CD14-positive monocyte (primary cell): ENCODE measurements around the gene CYB5D1. TPM values are rescaled to one million over a fixed set of nuclear protein-coding genes. Genes with fewer than 3 reads are reported as not detected.

Source experiments
- DNase-seq, 3 donors: peaks; one replicate each; pipeline ENCODE4 v3.0.0-alpha.2; 2011 to 2022
- H2AFZ ChIP-seq: 2 replicates; pipeline ENCODE4 v1.6.0; 2012; ENCODE audit warnings: mild to moderate bottlenecking, low read depth, low read length, inconsistent platforms; ENCODE audit not compliant: insufficient read depth, poor library complexity, severe bottlenecking
- H3K27ac ChIP-seq, 2 donors: 1 replicate in 1 of 2; 2 replicates in 1 of 2; pipeline ENCODE4 v1.5.1; 2012 to 2013; ENCODE audit warnings: low read length in 2 of 2, control low read depth in 1 of 2, inconsistent platforms in 1 of 2, low read depth in 1 of 2, mild to moderate bottlenecking in 1 of 2
- H3K27me3 ChIP-seq, 2 donors: one replicate each; pipeline versions ENCODE4 v1.6.0 to v1.6.1; 2011 to 2013; ENCODE audit warnings: low read length in 2 of 2; ENCODE audit not compliant: control insufficient read depth in 2 of 2, insufficient read depth in 2 of 2
- H3K36me3 ChIP-seq, 2 donors: replicated peaks in 1 of 2; 1 replicate in 1 of 2; 2 replicates in 1 of 2; pipeline versions ENCODE4 v1.5.1 to v1.6.1; 2012 to 2013; ENCODE audit warnings: low read length in 2 of 2, control low read depth in 1 of 2, inconsistent platforms in 1 of 2, mild to moderate bottlenecking in 1 of 2; ENCODE audit not compliant: insufficient read depth in 2 of 2, control insufficient read depth in 1 of 2
- H3K4me1 ChIP-seq, 2 donors: 1 replicate in 1 of 2; 2 replicates in 1 of 2; pipeline versions ENCODE4 v1.5.1 to v1.6.1; 2012 to 2013; ENCODE audit warnings: low read length in 2 of 2, control low read depth in 1 of 2, inconsistent platforms in 1 of 2, mild to moderate bottlenecking in 1 of 2, moderate library complexity in 1 of 2; ENCODE audit not compliant: insufficient read depth in 2 of 2, control insufficient read depth in 1 of 2
- H3K4me2 ChIP-seq: replicated peaks from 2 replicates; pipeline ENCODE3; 2012; ENCODE audit warnings: low read length, moderate library complexity, mild to moderate bottlenecking; ENCODE audit not compliant: poor library complexity, severe bottlenecking; ENCODE audit errors: extremely low read depth
- H3K4me3 ChIP-seq, 3 experiments: fragments of 200-600 bp in 1 of 3; sonication (generic) in 1 of 3; replicated peaks in 1 of 3; 1 replicate in 2 of 3; 2 replicates in 1 of 3; pipeline ENCODE4 v1.5.1; 2011 to 2013; ENCODE audit warnings: low read length in 3 of 3, mild to moderate bottlenecking in 3 of 3, control low read depth in 2 of 3, low read depth in 2 of 3, inconsistent platforms in 1 of 3, moderate library complexity in 1 of 3
- H3K79me2 ChIP-seq: 2 replicates; pipeline ENCODE4 v1.6.0; 2012; ENCODE audit warnings: mild to moderate bottlenecking, control low read depth, inconsistent platforms, low read length, moderate library complexity; ENCODE audit not compliant: insufficient read depth
- H3K9ac ChIP-seq: 2 replicates; pipeline ENCODE4 v1.6.0; 2017; ENCODE audit warnings: low read length, mild to moderate bottlenecking; ENCODE audit not compliant: insufficient read depth, poor library complexity, severe bottlenecking
- H3K9me3 ChIP-seq, 2 donors: replicated peaks in 1 of 2; 1 replicate in 1 of 2; 2 replicates in 1 of 2; pipeline versions ENCODE4 v1.5.1 to v1.6.1; 2012 to 2013; ENCODE audit warnings: low read length in 2 of 2, control low read depth in 1 of 2; ENCODE audit not compliant: control insufficient read depth in 1 of 2, insufficient read depth in 1 of 2
- H4K20me1 ChIP-seq: 2 replicates; pipeline ENCODE4 v1.6.0; 2012; ENCODE audit warnings: mild to moderate bottlenecking, low read length, control low read depth, moderate library complexity; ENCODE audit not compliant: insufficient read depth
- H3K27ac Mint-ChIP-seq, 7 donors: one replicate each; pipeline ENCODE4 v1.8.0; 2020; ENCODE audit warnings: mild to moderate bottlenecking in 7 of 7, mixed read lengths in 7 of 7, moderate library complexity in 6 of 7, inconsistent platforms in 2 of 7
- H3K27me3 Mint-ChIP-seq, 3 donors: one replicate each; pipeline ENCODE4 v1.8.0; 2021 to 2022; ENCODE audit warnings: low read depth in 3 of 3, mild to moderate bottlenecking in 3 of 3, mixed read lengths in 3 of 3, moderate library complexity in 3 of 3, inconsistent platforms in 1 of 3
- H3K36me3 Mint-ChIP-seq, 2 donors: one replicate each; pipeline ENCODE4 v1.8.0; 2020; ENCODE audit warnings: mixed read lengths in 2 of 2, inconsistent platforms in 1 of 2, mild to moderate bottlenecking in 1 of 2
- H3K4me1 Mint-ChIP-seq: one replicate; pipeline ENCODE4 v1.8.0; 2020; ENCODE audit warnings: mild to moderate bottlenecking, mixed read lengths
- H3K4me3 Mint-ChIP-seq, 2 donors: one replicate each; pipeline ENCODE4 v1.8.0; 2020; ENCODE audit warnings: mild to moderate bottlenecking in 2 of 2, mixed read lengths in 2 of 2, moderate library complexity in 1 of 2
- H3K9me3 Mint-ChIP-seq, 7 donors: one replicate each; pipeline ENCODE4 v1.8.0; 2020 to 2022; ENCODE audit warnings: mixed read lengths in 7 of 7, mild to moderate bottlenecking in 6 of 7, moderate library complexity in 6 of 7, inconsistent platforms in 2 of 7
- WGBS: methylation state at CpG from one replicate; pipeline ENCODE4 v1.1.5; 2013; ENCODE audit warnings: missing lambda C conversion rate; ENCODE audit not compliant: insufficient coverage; 5-methylcytosine and 5-hydroxymethylcytosine counted together
- intact Hi-C, 2 donors: fragments of 100-400 bp; cut with micrococcal nuclease; formaldehyde crosslinking; loops; one replicate each; pipeline versions ENCODE4 v1.15.0 to v1.15.1; 2023
- polyA plus RNA-seq, 3 donors: library from polyadenylated mRNA; depleted of rRNA in 1 of 3; unstranded in 2 of 3; stranded (reverse) in 1 of 3; fragments of 300-500 nt in 2 of 3; fragments of >200 nt in 1 of 3; fragmentation: Illumina TruSeq in 2 of 3; gene quantifications; 1 replicate in 2 of 3; 2 replicates in 1 of 3; pipeline ENCODE4 v1.2.3, GENCODE V29; 2012 to 2021
- TF ChIP-seq, protein P1 (sequence below): fragments of 200-600 bp; IDR thresholded peaks from one replicate; pipeline ENCODE4 v1.8.0; 2022; ENCODE audit warnings: antibody characterized with exemption, mild to moderate bottlenecking

The CYB5D1 gene
- polyA plus RNA-seq, 3 donors = 0.50 to 4.8 (median 0.98) TPM

DNA sequence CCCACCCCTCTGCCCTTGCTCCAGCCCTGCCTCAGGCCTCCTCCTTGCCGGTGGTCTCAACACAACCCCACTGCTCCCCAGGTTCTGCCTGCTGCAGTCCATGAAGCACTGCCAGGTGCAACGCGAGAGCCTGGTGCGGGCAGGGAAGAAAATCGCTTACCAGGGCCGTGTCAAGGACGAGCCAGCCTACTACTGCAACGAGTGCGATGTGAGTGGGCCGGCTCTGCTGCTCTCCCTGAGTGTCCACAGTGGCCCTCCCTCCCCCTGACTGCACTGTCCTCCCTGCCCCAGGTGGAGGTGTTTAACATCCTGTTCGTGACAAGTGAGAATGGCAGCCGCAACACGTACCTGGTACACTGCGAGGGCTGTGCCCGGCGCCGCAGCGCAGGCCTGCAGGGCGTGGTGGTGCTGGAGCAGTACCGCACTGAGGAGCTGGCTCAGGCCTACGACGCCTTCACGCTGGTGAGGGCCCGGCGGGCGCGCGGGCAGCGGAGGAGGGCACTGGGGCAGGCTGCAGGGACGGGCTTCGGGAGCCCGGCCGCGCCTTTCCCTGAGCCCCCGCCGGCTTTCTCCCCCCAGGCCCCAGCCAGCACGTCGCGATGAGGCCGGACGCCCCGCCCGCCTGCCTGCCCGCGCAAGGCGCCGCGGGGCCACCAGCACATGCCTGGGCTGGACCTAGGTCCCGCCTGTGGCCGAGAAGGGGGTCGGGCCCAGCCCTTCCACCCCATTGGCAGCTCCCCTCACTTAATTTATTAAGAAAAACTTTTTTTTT lies 4.7 kb upstream of the CYB5D1 start:
- intact Hi-C loops = loop anchor here in 1 of 2 donors (2.0 kb wide), 1 partner anchor 30 kb away; no protein-coding TSS in a partner anchor
- DNase-seq = no peak
- Mint-ChIP-seq H3K9me3 (no peaks in the 10 kb centered on the region), H3K27ac (no peak overlapping the region), H3K4me1 (peaks cover 15% of the 10 kb centered on the region), H3K36me3 (peaks cover 46 to 75% of the 10 kb centered on the region in 2 donors), H3K4me3 (no peak overlapping the region), H3K27me3 (peaks cover 0 to 6% (median 2%) of the 10 kb centered on the region in 3 donors)
- H3K9ac ChIP-seq = no peak overlapping the region
- no peak overlapping the region for H2AFZ ChIP-seq
- peaks cover 36% of the 10 kb centered on the region for H3K79me2 ChIP-seq
- H3K4me1 ChIP-seq = peaks cover 35 to 51% of the 10 kb centered on the region in 2 donors
- H4K20me1 ChIP-seq = peaks cover 85% of the 10 kb centered on the region
- H3K27me3 ChIP-seq = no peaks in the 10 kb centered on the region
- TF ChIP-seq, protein P1, sequence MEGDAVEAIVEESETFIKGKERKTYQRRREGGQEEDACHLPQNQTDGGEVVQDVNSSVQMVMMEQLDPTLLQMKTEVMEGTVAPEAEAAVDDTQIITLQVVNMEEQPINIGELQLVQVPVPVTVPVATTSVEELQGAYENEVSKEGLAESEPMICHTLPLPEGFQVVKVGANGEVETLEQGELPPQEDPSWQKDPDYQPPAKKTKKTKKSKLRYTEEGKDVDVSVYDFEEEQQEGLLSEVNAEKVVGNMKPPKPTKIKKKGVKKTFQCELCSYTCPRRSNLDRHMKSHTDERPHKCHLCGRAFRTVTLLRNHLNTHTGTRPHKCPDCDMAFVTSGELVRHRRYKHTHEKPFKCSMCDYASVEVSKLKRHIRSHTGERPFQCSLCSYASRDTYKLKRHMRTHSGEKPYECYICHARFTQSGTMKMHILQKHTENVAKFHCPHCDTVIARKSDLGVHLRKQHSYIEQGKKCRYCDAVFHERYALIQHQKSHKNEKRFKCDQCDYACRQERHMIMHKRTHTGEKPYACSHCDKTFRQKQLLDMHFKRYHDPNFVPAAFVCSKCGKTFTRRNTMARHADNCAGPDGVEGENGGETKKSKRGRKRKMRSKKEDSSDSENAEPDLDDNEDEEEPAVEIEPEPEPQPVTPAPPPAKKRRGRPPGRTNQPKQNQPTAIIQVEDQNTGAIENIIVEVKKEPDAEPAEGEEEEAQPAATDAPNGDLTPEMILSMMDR = no peak
- H3K9me3 ChIP-seq = no peaks in the 10 kb centered on the region
- no peak overlapping the region for H3K4me3 ChIP-seq
- H3K4me2 ChIP-seq = no peak overlapping the region
- peaks cover 62 to 66% of the 10 kb centered on the region in 2 donors for H3K36me3 ChIP-seq
- no peak overlapping the region for H3K27ac ChIP-seq
- 96% methylated on average over 36 of the region's 51 CpGs for WGBS

DNA sequence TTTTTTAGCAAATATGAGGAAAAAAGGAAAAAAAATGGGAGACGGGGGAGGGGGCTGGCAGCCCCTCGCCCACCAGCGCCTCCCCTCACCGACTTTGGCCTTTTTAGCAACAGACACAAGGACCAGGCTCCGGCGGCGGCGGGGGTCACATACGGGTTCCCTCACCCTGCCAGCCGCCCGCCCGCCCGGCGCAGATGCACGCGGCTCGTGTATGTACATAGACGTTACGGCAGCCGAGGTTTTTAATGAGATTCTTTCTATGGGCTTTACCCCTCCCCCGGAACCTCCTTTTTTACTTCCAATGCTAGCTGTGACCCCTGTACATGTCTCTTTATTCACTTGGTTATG lies 4.1 kb upstream of the CYB5D1 start:
- Histone ChIP-seq H2AFZ (no peak overlapping the region), H3K27ac (no peak overlapping the region), H4K20me1 (peaks cover 80% of the 10 kb centered on the region), H3K4me3 (no peak overlapping the region), H3K4me1 (peaks cover 41 to 56% of the 10 kb centered on the region in 2 donors), H3K9me3 (no peaks in the 10 kb centered on the region), H3K9ac (no peak overlapping the region), H3K27me3 (no peaks in the 10 kb centered on the region), H3K4me2 (no peak overlapping the region), H3K79me2 (peaks cover 36% of the 10 kb centered on the region), H3K36me3 (peaks cover 56 to 60% of the 10 kb centered on the region in 2 donors)
- Mint-ChIP-seq H3K27me3 (peaks cover 0 to 4% (median 2%) of the 10 kb centered on the region in 3 donors), H3K4me3 (no peak overlapping the region), H3K27ac (peak overlapping the region in 1 of 7 donors; percentile 32), H3K4me1 (peaks cover 15% of the 10 kb centered on the region), H3K9me3 (no peaks in the 10 kb centered on the region), H3K36me3 (peaks cover 43 to 69% of the 10 kb centered on the region in 2 donors)
- TF ChIP-seq, protein P1 = no peak
- intact Hi-C loops = loop anchor here in 1 of 2 donors (2.0 kb wide), 1 partner anchor 31 kb away; no protein-coding TSS in a partner anchor
- WGBS = 93% methylated on average over 18 of the region's 21 CpGs
- no peak for DNase-seq
